GM10847 (cell line): Measurements from ENCODE around the gene XPO6.

Source experiments
- POLR2A ChIP-seq: IDR thresholded peaks from 2 replicates; pipeline ENCODE4 v1.6.1; 2011; ENCODE audit not compliant: insufficient read length; ENCODE audit errors: extremely low read depth

Gene XPO6, protein sequence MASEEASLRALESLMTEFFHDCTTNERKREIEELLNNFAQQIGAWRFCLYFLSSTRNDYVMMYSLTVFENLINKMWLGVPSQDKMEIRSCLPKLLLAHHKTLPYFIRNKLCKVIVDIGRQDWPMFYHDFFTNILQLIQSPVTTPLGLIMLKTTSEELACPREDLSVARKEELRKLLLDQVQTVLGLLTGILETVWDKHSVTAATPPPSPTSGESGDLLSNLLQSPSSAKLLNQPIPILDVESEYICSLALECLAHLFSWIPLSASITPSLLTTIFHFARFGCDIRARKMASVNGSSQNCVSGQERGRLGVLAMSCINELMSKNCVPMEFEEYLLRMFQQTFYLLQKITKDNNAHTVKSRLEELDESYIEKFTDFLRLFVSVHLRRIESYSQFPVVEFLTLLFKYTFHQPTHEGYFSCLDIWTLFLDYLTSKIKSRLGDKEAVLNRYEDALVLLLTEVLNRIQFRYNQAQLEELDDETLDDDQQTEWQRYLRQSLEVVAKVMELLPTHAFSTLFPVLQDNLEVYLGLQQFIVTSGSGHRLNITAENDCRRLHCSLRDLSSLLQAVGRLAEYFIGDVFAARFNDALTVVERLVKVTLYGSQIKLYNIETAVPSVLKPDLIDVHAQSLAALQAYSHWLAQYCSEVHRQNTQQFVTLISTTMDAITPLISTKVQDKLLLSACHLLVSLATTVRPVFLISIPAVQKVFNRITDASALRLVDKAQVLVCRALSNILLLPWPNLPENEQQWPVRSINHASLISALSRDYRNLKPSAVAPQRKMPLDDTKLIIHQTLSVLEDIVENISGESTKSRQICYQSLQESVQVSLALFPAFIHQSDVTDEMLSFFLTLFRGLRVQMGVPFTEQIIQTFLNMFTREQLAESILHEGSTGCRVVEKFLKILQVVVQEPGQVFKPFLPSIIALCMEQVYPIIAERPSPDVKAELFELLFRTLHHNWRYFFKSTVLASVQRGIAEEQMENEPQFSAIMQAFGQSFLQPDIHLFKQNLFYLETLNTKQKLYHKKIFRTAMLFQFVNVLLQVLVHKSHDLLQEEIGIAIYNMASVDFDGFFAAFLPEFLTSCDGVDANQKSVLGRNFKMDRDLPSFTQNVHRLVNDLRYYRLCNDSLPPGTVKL

DNA sequence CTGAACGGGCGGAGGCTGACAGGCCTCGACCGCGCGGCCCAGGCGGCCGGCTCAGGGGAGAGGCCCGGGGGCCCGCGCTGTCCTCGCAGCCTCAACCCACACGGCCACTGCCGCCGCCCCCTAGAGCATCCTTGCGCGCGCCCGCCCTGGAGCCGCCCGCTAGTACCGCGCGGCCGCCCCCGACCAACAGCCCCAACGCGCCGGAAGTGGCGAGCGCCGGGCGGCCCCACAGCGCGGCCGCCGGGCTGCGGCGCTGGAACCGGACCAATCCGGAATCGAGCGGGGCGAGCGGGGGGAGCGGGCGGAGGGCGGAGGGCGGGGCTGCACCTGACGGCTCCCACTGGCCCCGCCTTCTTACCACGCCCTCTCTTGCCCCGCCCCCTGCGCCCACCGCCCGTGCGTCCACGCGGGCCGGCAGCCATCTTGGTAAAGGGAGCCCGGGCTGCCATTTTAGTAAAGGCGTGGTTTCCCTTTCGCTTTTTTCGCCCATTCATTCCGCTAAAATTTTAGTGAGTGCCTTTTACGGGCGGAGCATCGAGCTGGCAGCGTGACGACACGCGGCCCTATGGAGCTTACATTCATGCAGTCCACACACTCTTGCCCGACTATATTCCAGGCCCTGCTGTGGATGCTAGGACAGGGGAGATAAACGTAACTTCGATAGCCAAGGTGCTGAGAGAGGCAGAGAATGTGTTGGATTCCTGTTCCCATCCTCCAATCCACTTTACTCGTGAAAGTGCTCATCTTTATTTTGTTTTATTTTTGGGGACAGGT is at the start of gene XPO6:
TSS of gene XPO6 (minus strand) at position 208 of the 774 bp plus-strand sequence. CDS start 597 bp downstream, outside the sequence.
- TF ChIP-seq POLR2A, result peak; percentile 72

GRCh38 chr16:28260193-28260592 is 48.4 kb upstream of the XPO6 start:
- TF ChIP-seq POLR2A, result no peak

DNA sequence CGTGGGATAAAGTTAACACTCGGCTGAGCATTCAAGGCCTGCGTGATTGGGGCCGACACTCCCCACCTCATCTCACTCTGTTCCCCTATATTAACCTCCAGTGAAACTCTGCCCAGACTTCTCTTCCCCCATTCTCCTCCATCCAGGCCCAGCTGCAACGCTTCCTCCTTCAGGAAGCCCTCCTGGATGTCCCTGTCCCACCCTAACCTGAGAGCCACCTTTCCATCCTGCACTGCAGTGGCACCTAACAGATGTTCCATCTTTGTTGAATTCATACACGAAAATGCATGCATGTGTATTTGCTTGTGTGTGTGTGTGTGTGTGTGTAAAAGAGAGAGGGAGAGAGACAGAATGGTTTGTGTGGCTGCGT is 48.0 kb upstream of the XPO6 start:
- TF ChIP-seq POLR2A, result no peak

- no peak for TF ChIP-seq POLR2A
Measured at GRCh38 chr16:28259091-28259780, 47.5 kb upstream of the XPO6 start.

GRCh38 chr16:28258567-28258966 is 46.8 kb upstream of the XPO6 start:
- no peak for TF ChIP-seq POLR2A

- TF ChIP-seq POLR2A, result no peak
Measured at GRCh38 chr16:28257256-28257655, 45.5 kb upstream of the XPO6 start.

GRCh38 chr16:28255838-28256237 is 44.1 kb upstream of the XPO6 start:
- TF ChIP-seq POLR2A, result no peak

GRCh38 chr16:28254158-28254557 is 42.4 kb upstream of the XPO6 start:
- no peak for TF ChIP-seq POLR2A

GRCh38 chr16:28250999-28251398 is 39.2 kb upstream of the XPO6 start:
- no peak for TF ChIP-seq POLR2A

DNA sequence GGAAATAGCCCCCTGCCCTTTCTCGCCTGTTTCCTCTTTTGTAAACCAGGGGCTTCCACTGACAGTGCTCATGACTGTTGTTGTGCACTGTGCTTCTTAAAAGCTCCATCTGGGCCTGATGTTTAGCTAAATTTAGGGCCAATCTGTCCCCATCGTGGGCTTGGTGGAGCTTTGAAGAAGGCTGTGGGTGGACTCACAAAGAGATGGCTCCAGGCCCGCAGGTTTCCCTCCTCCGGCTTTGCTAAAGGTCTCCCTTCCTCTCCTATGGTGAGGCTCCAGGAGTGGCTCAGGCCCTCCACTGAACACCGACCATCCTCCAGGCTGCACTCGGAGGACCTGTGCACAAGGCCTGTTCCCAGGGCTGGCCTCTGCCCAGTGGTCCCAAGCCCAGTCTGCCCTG is 30.2 kb upstream of the XPO6 start:
- TF ChIP-seq POLR2A, result no peak

DNA sequence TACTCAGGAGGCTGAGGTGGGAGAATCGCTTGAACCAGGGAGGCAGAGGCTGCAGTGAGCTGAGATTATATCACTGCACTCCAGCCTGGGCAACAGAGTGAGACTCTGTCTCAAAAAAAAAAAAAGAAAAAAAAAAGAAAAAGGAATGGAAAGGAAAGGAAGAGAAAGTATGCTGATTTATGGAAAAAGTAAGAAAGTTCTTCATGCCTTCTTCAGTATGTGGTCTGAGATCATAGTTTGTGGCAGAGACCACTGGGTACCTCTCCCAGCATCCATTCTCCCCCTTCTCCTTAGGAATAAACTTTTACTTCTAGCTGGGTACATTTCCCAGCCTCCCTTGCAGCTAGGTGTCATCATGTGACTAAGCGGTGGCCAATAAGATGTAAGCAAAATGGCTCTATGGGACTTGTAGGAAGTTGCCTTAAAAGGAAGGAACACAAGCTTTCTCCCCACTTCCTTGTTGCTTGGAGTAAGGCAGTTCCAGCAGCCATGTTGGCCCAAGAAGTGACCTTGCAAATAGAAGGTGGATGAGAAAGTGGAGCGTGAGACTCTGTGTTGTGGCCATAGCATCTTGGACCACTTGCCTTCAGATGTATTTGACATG is 26.1 kb upstream of the XPO6 start:
- no peak for TF ChIP-seq POLR2A

DNA sequence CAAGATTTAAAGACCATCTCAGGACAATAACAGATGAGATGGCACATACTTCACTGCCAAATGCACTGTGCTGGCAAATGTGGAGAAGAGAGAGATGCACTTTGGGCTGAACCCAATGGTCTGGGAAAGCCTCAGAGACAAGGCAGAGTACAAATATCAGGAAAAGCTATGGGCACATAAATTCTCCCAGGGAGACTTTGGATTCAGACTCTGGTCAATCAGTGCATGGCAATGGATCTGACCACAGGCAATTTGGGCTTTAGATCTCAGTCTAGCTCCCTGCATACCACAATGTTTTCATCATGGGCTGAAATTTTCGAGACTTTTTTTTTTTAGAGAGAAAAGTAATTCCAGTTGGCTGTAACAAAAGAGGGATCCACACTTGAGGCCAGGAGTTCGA is 20.0 kb upstream of the XPO6 start:
- no peak for TF ChIP-seq POLR2A

DNA sequence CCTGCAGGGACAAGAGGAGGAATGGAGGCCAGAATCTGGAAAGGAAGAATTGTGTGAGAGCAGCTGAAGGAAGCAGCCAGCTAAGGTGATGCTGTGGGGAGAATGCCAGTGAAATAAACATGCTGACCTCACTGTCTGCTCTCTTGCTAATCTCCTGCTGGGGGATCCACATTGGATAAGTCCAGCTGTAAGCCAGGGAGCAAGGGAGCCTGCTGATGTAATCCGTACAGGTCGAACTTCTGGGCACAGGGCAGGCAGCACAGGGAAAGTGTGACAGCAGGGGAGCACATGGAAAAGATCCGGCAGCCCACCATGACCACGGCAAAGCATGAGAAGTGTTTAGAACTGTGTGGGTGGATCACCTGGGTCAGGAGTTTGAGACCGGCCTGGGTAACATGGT is 7.5 kb upstream of the XPO6 start:
- no peak for TF ChIP-seq POLR2A

DNA sequence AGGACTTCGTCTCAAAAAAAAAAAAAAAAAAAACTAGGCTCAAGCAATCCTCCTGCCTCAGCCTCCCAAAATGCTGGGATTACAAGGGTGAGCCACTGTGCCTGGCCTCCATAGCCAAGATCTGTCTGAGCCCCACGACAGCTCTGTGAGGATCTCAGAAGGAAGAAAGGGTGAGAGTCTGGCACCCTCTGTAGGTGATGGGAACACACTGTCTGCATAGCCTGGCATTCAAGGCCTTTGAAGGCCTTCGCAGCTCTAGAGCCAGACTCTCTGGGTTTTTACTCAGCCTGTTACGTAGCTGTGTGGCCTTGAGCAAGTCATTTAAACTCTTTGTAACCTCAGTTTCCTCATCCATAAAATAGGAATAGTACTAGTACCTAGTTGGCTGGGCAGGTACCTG is 6.3 kb upstream of the XPO6 start:
- TF ChIP-seq POLR2A, result no peak
